Effector CD4-positive, alpha-beta T cell (primary cell): Measurements from ENCODE around the gene PLS3.
"Not testable (repeated sequence)": the region's sequence is repeated elsewhere in the genome, so short reads cannot be mapped to it uniquely, and the experiment has no call there.

ENCODE experiments used
- DNase-seq: peaks from one replicate; pipeline ENCODE4 v3.0.0-alpha.2; 2020
- total RNA-seq: gene quantifications from one replicate; lab custom pipeline; 2026; lab: John Stamatoyannopoulos, UW

Gene PLS3
- 1.3 reads per million for total RNA-seq

- DNase-seq: no peak
Measured at GRCh38 chrX:115560978-115561604, at the start of gene PLS3. Gene PLS3, plus strand, starts transcription at chrX:115561174. Its CDS starts 49,077 bp downstream, at chrX:115610251.

DNA sequence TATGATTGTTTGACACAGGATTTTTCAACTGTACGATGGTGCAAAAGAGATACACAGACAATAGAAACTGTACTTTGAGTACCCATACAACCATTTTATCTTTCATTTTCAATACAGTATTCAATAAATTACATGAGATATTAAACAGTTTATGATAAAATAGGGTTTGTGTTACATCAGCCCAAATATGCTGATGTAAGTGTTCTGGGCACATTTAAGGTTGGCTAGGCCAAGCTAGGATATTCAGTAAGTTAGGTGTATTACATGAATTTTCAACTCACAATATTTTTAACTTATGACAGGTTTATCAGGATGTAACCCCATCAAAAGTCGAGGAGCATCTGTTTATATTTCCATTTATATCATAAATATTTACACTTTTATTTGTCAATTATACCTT lies 42.9 kb upstream of the PLS3 start:
- DNase-seq: no peak

DNA sequence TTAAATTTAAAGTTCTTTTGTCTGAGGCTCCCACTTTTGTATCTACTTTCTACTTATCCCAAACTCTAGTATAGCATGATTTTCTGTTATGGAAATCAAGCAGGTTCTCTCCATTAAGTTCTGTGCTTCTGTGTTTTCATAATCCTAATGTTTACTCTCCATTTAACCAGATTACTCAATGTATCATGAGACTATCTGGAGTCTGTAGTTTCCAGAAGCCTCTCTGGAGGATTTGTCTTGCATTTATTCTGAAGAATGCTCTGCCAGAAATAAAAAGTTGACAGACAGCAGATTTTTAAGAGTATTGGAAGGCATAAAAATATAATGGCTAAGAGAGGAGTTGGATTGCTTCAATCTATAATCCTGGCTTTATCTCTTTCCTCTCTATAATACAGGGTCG lies 39.2 kb upstream of the PLS3 start:
- DNase-seq: no peak

- DNase-seq: no peak
Measured at GRCh38 chrX:115522952-115523351, 38.0 kb upstream of the PLS3 start.

DNA sequence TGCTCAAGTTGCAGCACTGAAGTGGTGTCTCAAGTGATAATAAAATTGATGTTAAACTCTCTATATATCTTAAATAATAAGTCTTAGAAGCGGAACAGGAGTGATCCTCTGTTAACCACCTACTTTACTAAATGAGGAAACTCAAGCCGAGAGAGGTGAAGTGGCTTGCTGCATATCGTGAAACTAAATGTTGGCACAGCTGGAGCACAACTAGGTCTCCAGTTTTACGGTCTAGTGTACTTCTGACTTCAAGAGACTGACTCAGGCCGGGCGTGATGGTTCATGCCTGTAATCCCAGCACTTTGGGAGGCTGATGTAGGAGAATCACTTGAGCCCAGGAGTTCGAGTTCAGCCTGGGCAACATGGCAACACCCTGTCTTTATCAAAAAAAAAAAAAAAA lies 35.5 kb upstream of the PLS3 start:
- DNase-seq: no peak

DNA sequence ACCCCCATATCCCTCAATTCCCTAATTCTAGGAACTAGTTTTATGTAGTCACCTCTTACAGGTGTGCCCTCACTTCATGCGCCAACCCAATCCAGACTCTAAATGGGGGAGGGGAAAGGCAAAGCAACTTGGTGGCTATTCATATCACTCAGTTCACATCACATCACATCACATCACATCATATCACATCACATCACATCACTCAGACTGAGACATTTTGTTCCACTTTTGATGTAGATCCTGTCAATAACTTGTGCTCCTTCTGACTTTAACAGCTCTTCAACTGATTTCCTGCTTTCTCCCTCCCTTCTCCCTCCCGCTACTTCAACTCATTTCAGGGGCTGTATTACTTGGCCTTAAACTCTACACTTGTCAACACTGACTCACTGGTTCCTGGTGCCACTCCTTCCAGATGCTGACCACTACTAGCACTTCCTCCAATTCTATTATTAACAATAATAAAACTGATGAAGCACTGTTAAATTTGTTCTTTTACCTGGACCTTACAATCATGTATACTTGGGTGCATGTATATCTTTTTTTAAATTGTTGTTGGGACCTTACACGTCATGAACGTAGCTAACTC lies 29.1 kb upstream of the PLS3 start:
- no peak for DNase-seq

DNA sequence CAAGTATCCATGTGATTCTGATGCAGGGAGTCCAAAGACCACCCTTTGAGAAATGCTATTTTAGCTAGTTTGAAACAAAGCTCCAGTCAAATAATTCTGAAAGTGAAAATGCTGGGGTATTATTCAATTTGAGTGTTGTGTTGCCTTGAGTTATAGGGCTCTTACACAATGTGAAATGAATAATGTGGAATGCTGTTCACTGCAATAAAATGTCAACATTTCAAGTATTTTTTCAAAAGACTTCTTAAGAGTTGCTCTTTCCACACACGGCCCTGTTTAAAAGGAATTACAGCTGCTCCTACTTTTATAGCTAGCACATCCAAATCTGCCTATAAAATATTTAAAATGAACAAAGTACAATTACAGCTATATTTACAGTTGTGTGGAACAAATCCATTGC lies 27.5 kb upstream of the PLS3 start:
- DNase-seq: no peak

GRCh38 chrX:115534383-115534782 lies 26.6 kb upstream of the PLS3 start:
- DNase-seq: no peak

GRCh38 chrX:115535421-115535820 lies 25.6 kb upstream of the PLS3 start:
- no peak for DNase-seq

DNA sequence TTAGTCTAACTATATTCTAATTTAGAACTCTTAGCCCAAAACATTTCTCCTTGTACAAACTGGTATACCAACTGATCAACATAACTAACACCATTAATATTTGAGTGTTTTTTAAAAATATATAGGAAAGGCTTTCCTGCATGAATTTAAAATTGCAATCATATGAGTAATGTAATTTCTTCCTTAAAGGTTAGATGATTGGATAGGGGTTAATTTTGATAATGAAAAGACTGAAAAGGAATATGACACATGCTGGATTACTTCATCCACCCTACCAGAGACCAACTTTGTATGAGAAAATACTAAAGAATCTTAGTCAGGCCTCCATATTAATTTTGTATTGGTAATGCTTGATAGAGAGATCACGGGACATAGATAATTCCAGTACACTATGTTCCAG lies 25.1 kb upstream of the PLS3 start:
- no peak for DNase-seq

DNA sequence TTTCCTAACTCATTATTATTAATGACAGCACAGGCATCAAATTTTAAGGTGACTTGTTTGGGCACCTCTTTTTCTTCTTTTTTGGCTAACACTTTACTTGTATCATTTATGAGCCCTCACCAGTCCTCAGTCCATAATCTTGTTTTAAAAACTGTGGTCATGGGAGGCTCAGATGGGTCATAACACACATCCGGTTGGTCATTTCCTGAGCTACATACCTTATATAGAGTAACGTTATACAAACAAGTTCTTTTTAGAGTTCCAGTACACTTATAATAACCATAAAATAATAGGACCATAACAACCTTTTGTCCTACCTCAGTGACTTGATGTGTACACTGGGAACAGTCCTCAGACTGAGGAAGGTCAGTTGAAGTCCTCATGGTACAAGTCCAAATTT lies 21.1 kb upstream of the PLS3 start:
- no peak for DNase-seq

DNA sequence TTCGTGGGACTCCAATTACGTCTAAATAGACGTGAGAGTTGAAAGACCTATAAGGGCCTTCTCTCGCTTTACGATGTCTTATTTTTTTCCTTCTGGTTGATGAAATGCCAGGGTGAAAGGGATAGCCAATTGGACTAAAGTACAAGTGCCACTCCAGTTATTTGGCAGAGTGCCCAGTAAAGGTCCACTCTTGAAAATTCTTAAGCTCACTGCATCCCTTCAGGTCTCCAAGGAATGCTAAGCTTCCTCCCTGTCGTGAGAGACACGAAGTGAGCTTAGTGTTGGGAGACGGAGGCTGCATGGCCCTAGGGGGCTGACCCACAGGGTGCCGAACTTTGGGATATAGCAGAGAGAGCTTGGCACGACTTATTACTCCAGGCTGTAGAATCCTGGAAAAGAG lies 19.9 kb upstream of the PLS3 start:
- not testable (repeated sequence) for DNase-seq

- DNase-seq: no peak
Measured at GRCh38 chrX:115547448-115547847, 13.5 kb upstream of the PLS3 start.

GRCh38 chrX:115549008-115549407 lies 12.0 kb upstream of the PLS3 start:
- DNase-seq: no peak

DNA sequence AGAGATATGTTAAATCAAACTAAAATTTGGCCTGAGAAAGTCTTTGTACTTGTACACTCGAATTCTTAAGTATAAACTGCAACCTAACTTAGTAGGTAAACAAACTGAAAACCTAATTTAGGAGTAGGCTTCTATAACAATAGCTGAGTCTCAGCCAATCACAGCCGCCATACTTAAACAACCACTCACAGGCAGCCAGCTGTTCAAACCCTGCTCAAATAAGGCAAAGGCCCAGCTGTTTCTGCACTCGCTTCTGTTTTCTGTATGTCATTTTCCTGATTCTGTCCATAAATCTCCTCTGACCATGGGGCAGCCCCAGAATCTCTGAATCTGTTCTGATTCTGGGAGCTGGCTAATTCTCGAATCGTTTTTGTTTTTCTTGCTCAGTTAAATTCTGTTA lies 7.8 kb upstream of the PLS3 start:
- no peak for DNase-seq

- DNase-seq: no peak
Measured at GRCh38 chrX:115559672-115560071, 1.3 kb upstream of the PLS3 start.

- no peak for DNase-seq
Measured at GRCh38 chrX:115560211-115560977, 580 bp upstream of the PLS3 start.

GRCh38 chrX:115561605-115562479 lies 868 bp downstream of the PLS3 start:
- no peak for DNase-seq

DNA sequence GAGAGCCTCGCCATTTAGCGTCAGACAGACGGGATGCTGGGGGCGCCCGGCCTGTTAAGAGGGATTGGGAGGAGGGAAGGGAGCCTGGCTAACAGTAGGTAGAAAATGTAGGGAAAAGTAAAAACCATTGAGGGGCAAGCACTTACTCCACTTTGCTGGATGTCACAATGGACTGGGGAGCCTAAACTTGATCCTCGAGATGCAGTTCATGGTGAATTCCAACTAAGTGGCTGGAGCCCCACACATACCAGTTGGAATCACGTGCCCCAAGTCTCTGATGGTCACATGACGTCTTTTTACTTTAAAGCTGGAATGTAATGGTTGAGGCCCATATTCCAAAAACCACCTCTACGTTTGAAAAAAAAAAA lies 1.5 kb downstream of the PLS3 start:
- DNase-seq: no peak

DNA sequence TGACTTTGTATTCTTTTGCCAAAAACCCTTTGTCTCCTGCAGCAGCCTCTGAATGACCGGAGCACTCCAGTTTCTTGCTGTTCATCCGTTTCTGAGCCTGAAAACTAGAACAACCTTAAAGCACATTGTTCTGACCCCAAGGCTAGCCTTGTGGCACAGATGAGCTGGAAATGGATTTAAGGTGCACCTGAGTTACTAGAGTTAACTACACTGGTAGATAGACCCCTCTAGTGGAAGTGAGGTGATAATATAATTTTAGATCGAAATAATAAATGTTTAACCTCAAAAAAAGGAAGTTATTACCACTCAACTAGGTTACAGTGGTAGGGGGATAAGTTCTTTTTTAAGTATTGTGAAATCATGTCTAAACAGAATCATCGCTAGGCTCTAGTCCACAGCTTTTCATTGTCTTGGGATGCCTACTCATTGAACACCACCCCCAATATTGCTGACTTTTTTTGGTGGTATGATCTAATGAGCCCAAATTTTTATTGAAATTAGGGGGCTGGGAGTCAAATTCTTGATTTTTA lies 2.7 kb downstream of the PLS3 start:
- DNase-seq: no peak

DNA sequence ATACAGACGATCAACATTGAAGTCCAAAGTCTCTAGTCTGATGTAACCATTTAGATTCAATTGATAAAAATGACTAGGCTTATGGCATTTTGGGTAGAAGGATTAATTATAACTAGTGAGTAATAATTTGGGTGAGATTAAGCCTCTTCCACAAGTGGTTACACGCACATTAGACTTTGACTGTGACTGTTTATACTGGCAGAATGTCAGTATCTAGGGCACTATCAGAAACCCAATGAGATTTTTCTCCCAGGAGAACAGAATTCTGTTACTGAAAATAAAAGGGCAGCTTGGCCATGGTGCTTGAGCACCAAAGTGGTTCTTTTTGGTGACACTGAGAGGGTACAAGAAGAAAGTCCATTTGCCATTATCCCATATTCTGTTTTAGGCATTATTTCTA lies 3.3 kb downstream of the PLS3 start:
- DNase-seq: no peak

DNA sequence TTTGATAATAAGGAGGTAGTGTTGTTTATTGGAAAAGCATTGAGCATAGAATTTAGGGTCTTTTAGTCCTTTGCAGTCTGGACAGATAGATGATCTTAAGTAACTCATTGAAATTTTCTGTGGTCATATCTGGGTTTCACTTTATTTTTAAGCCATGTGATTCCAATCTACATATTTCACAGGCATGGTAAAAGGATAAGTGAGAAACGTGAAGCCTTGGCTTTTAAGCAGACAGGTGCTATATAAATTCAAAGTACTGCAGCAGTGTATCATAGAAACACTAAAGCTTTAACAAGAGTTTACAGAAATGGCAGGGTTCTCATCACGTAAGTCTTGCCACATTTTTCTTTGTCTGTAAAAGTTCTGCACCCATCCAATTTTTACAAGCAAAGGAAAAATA lies 4.9 kb downstream of the PLS3 start:
- DNase-seq: no peak

DNA sequence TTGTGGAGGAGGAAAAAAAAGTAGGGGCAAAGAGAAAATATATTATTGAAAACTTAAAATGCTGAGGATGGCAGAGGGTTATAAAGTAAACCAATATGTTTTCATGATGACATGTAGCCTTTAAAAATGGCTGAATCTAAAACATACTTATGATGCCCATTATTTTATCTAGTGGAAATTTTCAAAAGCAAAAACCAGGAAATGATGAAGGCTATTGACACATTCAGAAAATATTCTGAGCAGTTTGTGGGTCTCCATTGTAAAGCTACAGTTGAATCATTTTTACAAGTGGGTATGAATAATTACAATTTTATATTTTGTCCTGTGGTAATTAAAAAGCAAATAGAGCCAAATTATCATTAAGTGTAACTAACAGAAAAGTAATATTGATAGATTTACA lies 10.7 kb downstream of the PLS3 start:
- no peak for DNase-seq
